Osteocyte (in vitro differentiated cells): ENCODE data around the gene TAGAP. TPM values are rescaled to one million over a fixed set of nuclear protein-coding genes. Genes with fewer than 3 reads are reported as not detected.

Source experiments
- DNase-seq: peaks from one replicate; pipeline ENCODE4 v3.0.0; 2021; ENCODE audit warnings: mixed read lengths; ENCODE audit not compliant: unreplicated experiment; ENCODE audit errors: extremely low spot score
- H3K27ac Mint-ChIP-seq: one replicate; pipeline ENCODE4 v1.8.0; 2021; ENCODE audit warnings: mild to moderate bottlenecking, mixed read lengths; ENCODE audit not compliant: unreplicated experiment
- H3K27me3 Mint-ChIP-seq: one replicate; pipeline ENCODE4 v1.8.0; 2021; ENCODE audit warnings: mixed read lengths; ENCODE audit not compliant: unreplicated experiment
- H3K36me3 Mint-ChIP-seq: one replicate; pipeline ENCODE4 v1.8.0; 2021; ENCODE audit warnings: mixed read lengths; ENCODE audit not compliant: unreplicated experiment
- H3K4me1 Mint-ChIP-seq: one replicate; pipeline ENCODE4 v1.8.0; 2021; ENCODE audit warnings: mixed read lengths; ENCODE audit not compliant: unreplicated experiment
- H3K4me3 Mint-ChIP-seq: one replicate; pipeline ENCODE4 v1.8.0; 2021; ENCODE audit warnings: mild to moderate bottlenecking, moderate library complexity, mixed read lengths; ENCODE audit not compliant: unreplicated experiment
- H3K9me3 Mint-ChIP-seq: one replicate; pipeline ENCODE4 v1.8.0; 2021; ENCODE audit warnings: mixed read lengths; ENCODE audit not compliant: unreplicated experiment
- total RNA-seq: library from RNA; stranded (reverse); gene quantifications from 2 replicates; pipeline ENCODE4 v1.2.1, GENCODE V29; 2021
- TF ChIP-seq, protein P1 (sequence below): fragments of 200-600 bp; sonication (generic); IDR thresholded peaks from 2 replicates; pipeline ENCODE4 v1.5.0; 2021; ENCODE audit warnings: antibody characterized with exemption, mild to moderate bottlenecking, moderate library complexity

Gene TAGAP
- total RNA-seq, 1 donor from 2014 or later, result not detected

DNA sequence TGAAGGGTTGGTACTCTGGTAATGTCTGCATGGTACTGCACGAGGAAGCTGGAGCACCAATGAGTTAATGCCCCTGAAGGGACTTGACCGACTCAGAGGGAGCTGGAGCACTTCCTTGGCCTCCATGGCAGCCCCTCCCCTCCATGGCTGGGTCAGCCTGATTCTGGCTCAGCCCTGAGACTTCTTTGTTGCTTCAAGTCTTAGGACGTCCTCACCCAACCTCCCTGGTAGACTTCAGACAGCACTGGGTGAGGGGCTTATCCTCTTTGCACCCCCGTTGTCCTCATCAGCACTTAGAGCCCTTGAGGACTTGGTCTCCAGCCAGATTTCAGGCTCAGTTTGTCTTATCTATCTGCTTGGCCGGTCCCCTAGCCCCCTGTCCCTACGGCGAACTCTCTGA lies 16.4 kb upstream of the TAGAP start:
- Mint-ChIP-seq H3K27ac (no peak overlapping the region), H3K27me3 (peaks cover 53% of the 10 kb centered on the region), H3K36me3 (no peaks in the 10 kb centered on the region)

DNA sequence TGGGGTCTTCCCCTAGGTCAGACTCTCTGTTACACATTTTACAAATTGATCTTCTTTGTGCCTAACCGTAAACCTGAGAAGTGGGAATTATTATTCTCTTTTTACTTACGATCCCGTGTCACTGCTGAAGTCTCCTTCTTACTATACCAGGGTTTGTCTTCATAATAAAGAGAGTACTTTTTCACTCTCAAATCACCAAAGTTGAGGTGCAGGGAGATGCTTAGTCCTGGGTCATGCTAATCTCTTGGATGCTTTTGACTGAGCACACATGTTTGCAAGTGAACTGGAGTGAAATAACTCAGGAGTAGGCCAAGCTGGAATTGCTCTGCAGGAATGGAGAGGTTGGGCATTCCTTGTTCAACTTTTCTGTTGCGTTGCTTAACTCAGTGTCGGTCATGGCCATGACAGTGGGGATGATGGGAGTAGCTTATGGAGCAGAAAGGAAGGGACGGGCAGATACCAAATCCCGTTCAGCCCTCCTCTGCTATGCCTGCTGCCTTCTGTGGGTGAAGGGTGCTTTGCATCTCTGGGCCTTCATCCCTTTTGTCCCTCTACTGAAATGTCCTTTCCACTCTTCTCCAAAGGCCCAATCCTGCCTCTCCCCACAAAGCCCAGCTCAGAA lies 15.2 kb upstream of the TAGAP start:
- H3K27me3 Mint-ChIP-seq, result peaks cover 47% of the 10 kb centered on the region
- no peaks in the 10 kb centered on the region for H3K9me3 Mint-ChIP-seq
- peak; percentile 51 for DNase-seq
- H3K4me3 Mint-ChIP-seq, result no peak overlapping the region
- TF ChIP-seq, protein P1, sequence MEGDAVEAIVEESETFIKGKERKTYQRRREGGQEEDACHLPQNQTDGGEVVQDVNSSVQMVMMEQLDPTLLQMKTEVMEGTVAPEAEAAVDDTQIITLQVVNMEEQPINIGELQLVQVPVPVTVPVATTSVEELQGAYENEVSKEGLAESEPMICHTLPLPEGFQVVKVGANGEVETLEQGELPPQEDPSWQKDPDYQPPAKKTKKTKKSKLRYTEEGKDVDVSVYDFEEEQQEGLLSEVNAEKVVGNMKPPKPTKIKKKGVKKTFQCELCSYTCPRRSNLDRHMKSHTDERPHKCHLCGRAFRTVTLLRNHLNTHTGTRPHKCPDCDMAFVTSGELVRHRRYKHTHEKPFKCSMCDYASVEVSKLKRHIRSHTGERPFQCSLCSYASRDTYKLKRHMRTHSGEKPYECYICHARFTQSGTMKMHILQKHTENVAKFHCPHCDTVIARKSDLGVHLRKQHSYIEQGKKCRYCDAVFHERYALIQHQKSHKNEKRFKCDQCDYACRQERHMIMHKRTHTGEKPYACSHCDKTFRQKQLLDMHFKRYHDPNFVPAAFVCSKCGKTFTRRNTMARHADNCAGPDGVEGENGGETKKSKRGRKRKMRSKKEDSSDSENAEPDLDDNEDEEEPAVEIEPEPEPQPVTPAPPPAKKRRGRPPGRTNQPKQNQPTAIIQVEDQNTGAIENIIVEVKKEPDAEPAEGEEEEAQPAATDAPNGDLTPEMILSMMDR, result no peak
- no peak overlapping the region for H3K27ac Mint-ChIP-seq
- H3K36me3 Mint-ChIP-seq, result no peaks in the 10 kb centered on the region
- no peaks in the 10 kb centered on the region for H3K4me1 Mint-ChIP-seq

More for the DNA sequence above, 16.4 kb upstream of the TAGAP start:
- Mint-ChIP-seq H3K9me3 (no peaks in the 10 kb centered on the region), H3K4me3 (no peak overlapping the region), H3K4me1 (no peaks in the 10 kb centered on the region)
- TF ChIP-seq, protein P1, result no peak
- DNase-seq, result peak; percentile 51

DNA sequence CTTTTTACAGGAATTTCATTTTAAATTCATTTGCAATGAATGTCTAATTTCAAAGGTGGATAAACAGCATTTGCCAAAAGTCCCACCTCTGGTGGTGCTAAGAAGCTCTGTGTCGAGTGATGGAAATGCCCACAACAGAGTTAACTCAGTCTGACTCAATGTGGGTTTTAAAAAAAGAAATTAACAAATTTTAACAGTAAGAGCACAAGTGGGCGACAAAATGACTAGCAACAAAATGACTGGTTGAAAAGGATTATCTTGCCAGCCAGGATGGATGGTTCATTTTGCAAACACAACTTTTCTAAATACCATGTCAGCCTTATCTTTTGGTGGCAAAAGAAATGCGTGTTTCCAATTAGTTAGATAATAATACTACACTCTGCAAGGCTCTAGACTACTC lies 14.3 kb upstream of the TAGAP start:
- H3K36me3 Mint-ChIP-seq, result no peaks in the 10 kb centered on the region
- TF ChIP-seq, protein P1, result no peak
- H3K9me3 Mint-ChIP-seq, result no peaks in the 10 kb centered on the region
- no peak overlapping the region for H3K27ac Mint-ChIP-seq
- no peak for DNase-seq
- H3K27me3 Mint-ChIP-seq, result peaks cover 43% of the 10 kb centered on the region
- no peak overlapping the region for H3K4me3 Mint-ChIP-seq
- H3K4me1 Mint-ChIP-seq, result no peaks in the 10 kb centered on the region

DNA sequence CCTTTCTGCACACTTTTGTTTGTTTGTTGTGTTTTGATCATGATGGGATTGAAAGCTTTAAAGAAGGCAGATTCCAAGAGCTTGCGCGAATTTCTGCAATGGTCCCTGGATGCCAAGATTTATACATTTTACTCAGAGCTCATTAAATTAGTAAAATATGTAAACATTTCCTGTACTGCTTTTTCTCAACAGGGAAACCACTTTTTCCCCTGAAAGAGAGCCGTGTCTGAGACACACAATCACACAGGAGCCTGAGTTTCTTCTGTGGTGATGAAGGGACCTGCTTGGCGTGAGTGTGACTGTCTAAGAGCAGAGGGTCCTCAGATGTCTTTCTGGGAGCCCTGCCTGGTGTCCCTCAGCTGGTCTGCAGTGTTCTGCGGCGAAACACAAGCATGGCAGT lies 12.1 kb upstream of the TAGAP start:
- H3K4me3 Mint-ChIP-seq, result no peak overlapping the region
- no peaks in the 10 kb centered on the region for H3K4me1 Mint-ChIP-seq
- no peaks in the 10 kb centered on the region for H3K36me3 Mint-ChIP-seq
- H3K27me3 Mint-ChIP-seq, result peaks cover 33% of the 10 kb centered on the region
- TF ChIP-seq, protein P1, result no peak
- no peak overlapping the region for H3K27ac Mint-ChIP-seq
- no peak for DNase-seq
- no peaks in the 10 kb centered on the region for H3K9me3 Mint-ChIP-seq

DNA sequence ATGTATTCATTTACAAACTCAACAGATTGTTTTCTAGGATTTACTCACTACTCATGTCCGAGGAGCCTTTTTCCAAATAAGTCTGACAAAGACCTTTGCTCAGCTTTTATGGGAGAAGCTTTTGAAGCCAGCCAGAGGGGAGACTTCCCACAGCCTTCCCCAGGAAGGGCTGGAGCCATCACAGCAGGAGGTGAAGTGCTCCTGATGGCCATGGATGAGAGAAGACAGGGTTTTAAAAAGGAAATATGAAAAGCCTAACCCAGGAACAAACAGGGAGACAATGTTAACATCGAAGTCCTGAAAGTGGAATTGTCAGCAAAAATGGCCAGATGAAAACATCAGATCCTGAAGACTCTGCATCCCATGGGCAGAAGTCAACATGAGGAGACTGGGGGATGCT lies 11.6 kb upstream of the TAGAP start:
- Mint-ChIP-seq H3K9me3 (no peaks in the 10 kb centered on the region), H3K36me3 (no peaks in the 10 kb centered on the region), H3K4me3 (no peak overlapping the region), H3K27ac (no peak overlapping the region), H3K4me1 (no peaks in the 10 kb centered on the region), H3K27me3 (peaks cover 33% of the 10 kb centered on the region)
- TF ChIP-seq, protein P1, result no peak
- no peak for DNase-seq
